ENCODE measurements around the gene PBX4.

PBX4 gene

DNA sequence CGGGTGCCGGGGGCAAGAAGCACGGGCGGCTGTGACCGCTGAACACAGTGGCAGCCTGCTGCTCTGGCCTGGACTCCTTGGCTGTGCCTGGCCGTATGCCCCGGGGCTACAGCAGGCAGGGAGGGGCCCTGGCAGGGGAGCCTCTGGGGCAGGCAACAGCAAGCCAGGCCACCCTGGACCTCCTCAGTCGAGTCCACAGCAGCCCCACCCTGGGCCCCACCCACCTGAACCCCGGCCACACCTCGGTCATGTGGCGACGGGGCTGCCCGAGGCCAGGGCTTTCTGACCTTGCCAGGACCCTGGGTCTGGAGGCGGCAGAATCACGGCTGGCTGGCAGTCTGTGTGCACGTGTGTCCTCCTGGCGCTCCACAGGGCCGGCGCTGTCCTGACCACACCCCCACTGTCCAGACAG is 71.7 kb downstream of the PBX4 start:
- no peak overlapping the region for H3K4me2 ChIP-seq

DNA sequence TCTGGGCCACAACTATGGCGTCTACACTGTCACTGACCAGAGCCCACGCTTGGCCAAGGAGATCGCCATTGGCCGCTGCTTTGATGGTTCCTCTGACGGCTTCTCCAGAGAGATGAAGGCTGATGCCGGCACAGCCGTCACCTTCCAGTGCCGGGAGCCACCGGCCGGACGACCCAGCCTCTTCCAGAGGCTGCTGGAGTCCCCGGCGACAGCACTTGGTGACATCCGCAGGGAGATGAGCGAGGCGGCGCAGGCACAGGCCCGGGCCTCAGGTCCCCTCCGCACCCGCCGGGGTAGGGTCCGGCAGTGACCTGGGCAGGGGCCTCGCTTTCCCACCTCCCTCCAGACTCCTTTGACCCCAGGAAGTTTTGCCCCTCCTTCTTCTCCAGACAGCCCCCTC is 72.8 kb downstream of the PBX4 start:
- peaks cover 0 to 18% (median 0%) of the 10 kb centered on the region in 11 experiments; a peak in 5 of 22 replicates for H3K9me3 ChIP-seq (replicated peaks in 1 of 11)
- no peaks in the 10 kb centered on the region; a peak in 1 of 22 replicates for H3K27me3 ChIP-seq
- H3K36me3 ChIP-seq, result peaks cover 0 to 11% (median 0%) of the 10 kb centered on the region in 11 experiments; a peak in 1 of 22 replicates
- TF ChIP-seq Cebpa-rat (IDR thresholded peaks at IDR 0.05), result no peak
- no peaks in the 10 kb centered on the region for H4K20me1 ChIP-seq
- H3K9ac ChIP-seq, result no peak overlapping the region
- peaks cover 13 to 33% (median 20%) of the 10 kb centered on the region in 10 experiments; a peak in 19 of 20 replicates for H3K4me1 ChIP-seq
- H3K27ac ChIP-seq, result no peak overlapping the region
- H3K4me3 ChIP-seq, result no peak overlapping the region
- H3K4me2 ChIP-seq, result no peak overlapping the region

More for the DNA sequence above, 71.7 kb downstream of the PBX4 start:
- Histone ChIP-seq H3K9me3 (replicated peaks in 1 of 11) (peaks cover 0 to 13% (median 0%) of the 10 kb centered on the region in 11 experiments; a peak in 4 of 22 replicates), H3K4me1 (peaks cover 15 to 28% (median 20%) of the 10 kb centered on the region in 10 experiments), H3K9ac (no peak overlapping the region), H4K20me1 (no peaks in the 10 kb centered on the region), H3K27me3 (no peaks in the 10 kb centered on the region), H3K27ac (no peak overlapping the region), H3K36me3 (peaks cover 0 to 11% (median 0%) of the 10 kb centered on the region in 11 experiments; a peak in 1 of 22 replicates), H3K4me3 (no peak overlapping the region)
- TF ChIP-seq Cebpa-rat (IDR thresholded peaks at IDR 0.05), result no peak

DNA sequence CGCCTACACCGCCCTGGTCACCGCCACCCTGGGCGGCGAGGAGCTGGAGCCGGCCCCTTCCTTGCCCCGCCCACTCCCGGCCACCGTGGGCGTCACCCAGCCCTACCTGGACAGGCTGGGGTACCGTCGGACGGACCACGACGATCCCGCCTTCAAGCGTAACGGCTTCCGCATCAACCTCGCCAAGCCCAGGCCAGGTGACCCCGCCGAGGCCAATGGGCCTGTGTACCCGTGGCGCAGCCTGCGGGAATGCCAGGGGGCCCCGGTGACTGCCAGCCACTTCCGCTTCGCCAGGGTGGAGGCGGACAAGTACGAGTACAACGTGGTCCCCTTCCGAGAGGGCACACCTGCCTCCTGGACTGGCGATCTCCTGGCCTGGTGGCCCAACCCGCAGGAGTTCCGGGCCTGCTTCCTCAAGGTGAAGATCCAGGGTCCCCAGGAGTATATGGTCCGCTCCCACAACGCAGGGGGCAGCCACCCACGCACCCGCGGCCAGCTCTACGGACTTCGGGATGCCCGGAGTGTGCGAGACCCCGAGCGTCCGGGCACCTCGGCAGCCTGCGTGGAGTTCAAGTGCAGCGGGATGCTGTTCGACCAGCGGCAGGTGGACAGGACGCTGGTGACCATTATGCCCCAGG is 73.4 kb downstream of the PBX4 start:
- Histone ChIP-seq H4K20me1 (no peaks in the 10 kb centered on the region), H3K36me3 (peaks cover 0 to 11% (median 0%) of the 10 kb centered on the region in 11 experiments; a peak in 1 of 22 replicates), H3K9ac (no peak overlapping the region), H3K4me1 (peaks cover 13 to 33% (median 20%) of the 10 kb centered on the region in 10 experiments; a peak in 19 of 20 replicates), H3K4me2 (no peak overlapping the region), H3K4me3 (no peak overlapping the region), H3K9me3 (replicated peaks in 1 of 11) (peaks cover 0 to 21% (median 0%) of the 10 kb centered on the region in 11 experiments; a peak in 5 of 22 replicates), H3K27me3 (peaks cover 0 to 2% (median under 1%) of the 10 kb centered on the region in 11 experiments; a peak in 12 of 22 replicates), H3K27ac (no peak overlapping the region)
- no peak for TF ChIP-seq Cebpa-rat (IDR thresholded peaks at IDR 0.05)

DNA sequence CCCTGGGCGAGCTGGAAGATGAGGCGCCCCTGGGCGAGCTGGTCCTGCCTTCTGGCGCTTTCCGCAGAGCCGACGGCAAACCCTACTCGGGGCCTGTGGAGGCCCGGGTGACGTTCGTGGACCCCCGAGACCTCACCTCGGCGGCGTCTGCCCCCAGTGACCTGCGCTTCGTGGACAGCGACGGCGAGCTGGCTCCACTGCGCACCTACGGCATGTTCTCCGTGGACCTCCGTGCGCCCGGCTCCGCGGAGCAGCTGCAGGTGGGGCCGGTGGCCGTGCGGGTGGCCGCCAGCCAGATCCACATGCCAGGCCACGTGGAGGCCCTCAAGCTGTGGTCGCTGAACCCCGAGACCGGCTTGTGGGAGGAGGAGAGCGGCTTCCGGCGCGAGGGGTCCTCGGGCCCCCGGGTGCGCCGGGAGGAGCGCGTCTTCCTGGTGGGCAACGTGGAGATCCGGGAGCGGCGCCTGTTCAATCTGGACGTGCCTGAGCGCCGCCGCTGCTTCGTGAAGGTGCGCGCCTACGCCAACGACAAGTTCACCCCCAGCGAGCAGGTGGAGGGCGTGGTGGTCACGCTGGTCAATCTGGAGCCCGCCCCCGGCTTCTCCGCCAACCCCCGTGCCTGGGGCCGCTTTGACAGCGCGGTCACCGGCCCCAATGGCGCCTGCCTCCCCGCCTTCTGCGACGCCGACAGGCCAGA is 74.1 kb downstream of the PBX4 start:
- H3K4me2 ChIP-seq, result no peak overlapping the region
- peaks cover 0 to 9% (median 8%) of the 10 kb centered on the region in 11 experiments; a peak in 17 of 22 replicates for H3K27me3 ChIP-seq
- peaks cover 0 to 24% (median 0%) of the 10 kb centered on the region in 11 experiments; a peak in 5 of 22 replicates for H3K9me3 ChIP-seq (replicated peaks in 1 of 11)
- no peaks in the 10 kb centered on the region for H4K20me1 ChIP-seq
- peaks cover 0 to 11% (median 0%) of the 10 kb centered on the region in 11 experiments; a peak in 1 of 22 replicates for H3K36me3 ChIP-seq
- peak overlapping the region in 1 of 11 experiments; percentile 76; a peak in 1 of 22 replicates for H3K27ac ChIP-seq
- H3K4me1 ChIP-seq, result peaks cover 13 to 33% (median 20%) of the 10 kb centered on the region in 10 experiments; a peak in 19 of 20 replicates
- H3K9ac ChIP-seq, result no peak overlapping the region
- TF ChIP-seq Cebpa-rat (IDR thresholded peaks at IDR 0.05), result no peak
- no peak overlapping the region for H3K4me3 ChIP-seq

DNA sequence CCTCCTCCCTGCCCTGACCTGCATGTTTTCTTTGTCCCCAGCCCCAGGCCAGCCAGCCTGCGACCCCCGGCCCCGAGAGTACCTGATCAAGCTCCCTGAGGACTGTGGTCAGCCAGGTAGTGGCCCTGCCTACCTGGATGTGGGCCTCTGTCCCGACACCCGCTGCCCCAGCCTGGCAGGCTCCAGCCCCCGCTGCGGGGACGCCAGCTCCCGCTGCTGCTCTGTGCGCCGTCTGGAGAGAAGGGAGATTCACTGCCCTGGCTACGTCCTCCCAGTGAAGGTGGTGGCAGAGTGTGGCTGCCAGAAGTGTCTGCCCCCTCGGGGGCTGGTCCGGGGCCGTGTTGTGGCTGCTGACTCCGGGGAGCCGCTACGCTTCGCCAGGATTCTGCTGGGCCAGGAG is 74.8 kb downstream of the PBX4 start:
- Histone ChIP-seq H3K36me3 (peaks cover 0 to 11% (median 0%) of the 10 kb centered on the region in 11 experiments; a peak in 1 of 22 replicates), H3K4me2 (peak overlapping the region in 4 of 11 experiments; percentile 62 to 80 (median 74); a peak in 4 of 22 replicates), H3K9me3 (replicated peaks in 1 of 11) (peaks cover 0 to 24% (median 0%) of the 10 kb centered on the region in 11 experiments; a peak in 5 of 22 replicates), H3K9ac (peak overlapping the region in 1 of 11 experiments; percentile 23; a peak in 1 of 22 replicates), H3K4me1 (peaks cover 14 to 32% (median 23%) of the 10 kb centered on the region in 10 experiments; a peak in 19 of 20 replicates), H3K27ac (peak overlapping the region in 7 of 11 experiments; percentile 45 to 76 (median 62); a peak in 10 of 22 replicates), H3K4me3 (no peak overlapping the region), H3K27me3 (peaks cover 6 to 17% (median 15%) of the 10 kb centered on the region in 11 experiments), H4K20me1 (no peaks in the 10 kb centered on the region)
- TF ChIP-seq Cebpa-rat (IDR thresholded peaks at IDR 0.05), result no peak

DNA sequence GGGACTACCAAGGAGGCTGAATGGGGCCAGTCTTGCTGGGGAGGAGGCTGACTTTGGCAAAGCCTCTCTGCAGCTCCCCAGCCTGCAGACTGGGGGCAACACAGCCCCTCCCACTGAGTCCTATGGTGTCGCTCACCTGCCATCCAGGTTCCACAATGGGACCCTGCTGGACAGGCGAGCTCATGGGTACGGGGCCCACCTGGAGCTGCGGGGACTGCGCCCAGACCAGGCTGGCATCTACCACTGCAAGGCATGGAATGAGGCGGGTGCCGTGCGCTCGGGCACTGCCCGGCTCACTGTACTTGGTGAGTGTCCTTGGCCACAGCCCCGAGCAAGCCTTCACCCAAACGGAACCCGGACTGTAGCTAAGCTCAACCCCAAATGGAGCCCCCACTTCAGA is 75.4 kb downstream of the PBX4 start:
- Histone ChIP-seq H3K36me3 (peaks cover 0 to 11% (median 0%) of the 10 kb centered on the region in 11 experiments; a peak in 1 of 22 replicates), H3K4me3 (0 out of 20 replicates have a peak overlapping the region, but pooled peaks of 1 of the 10 experiments have one; percentile 29), H3K27ac (peak overlapping the region in 9 of 11 experiments; percentile 35 to 76 (median 57); a peak in 15 of 22 replicates)

DNA sequence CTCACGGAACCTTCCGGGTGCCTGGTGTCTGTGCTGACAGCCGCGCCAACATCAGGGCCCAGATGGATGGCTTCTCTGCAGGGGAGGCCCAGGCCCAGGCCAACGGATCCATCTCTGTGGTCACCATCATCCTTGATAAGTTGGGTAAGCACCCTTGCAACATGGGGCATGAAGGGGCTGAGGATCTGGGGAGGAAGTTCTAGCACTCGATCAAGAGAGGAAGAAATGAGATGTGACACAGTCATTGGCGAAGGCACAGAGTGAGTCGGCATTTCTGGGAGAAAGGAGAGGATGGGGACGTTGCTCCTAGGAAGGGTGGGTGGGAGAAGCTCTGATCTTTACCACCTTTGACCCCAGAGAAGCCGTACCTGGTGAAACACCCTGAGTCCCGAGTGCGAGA is 76.0 kb downstream of the PBX4 start:
- peak overlapping the region in 10 of 11 experiments; percentile 25 to 80 (median 62); a peak in 18 of 22 replicates for H3K4me2 ChIP-seq

More for the DNA sequence above, 75.4 kb downstream of the PBX4 start:
- no peak for TF ChIP-seq Cebpa-rat (IDR thresholded peaks at IDR 0.05)
- Histone ChIP-seq H3K27me3 (peaks cover 11 to 22% (median 21%) of the 10 kb centered on the region in 11 experiments), H3K4me1 (peaks cover 18 to 37% (median 28%) of the 10 kb centered on the region in 10 experiments; a peak in 19 of 20 replicates), H3K4me2 (peak overlapping the region in 9 of 11 experiments; percentile 25 to 80 (median 63); a peak in 15 of 22 replicates), H4K20me1 (peaks cover 0 to 3% (median 0%) of the 10 kb centered on the region in 11 experiments; a peak in 3 of 22 replicates), H3K9me3 (replicated peaks in 1 of 11) (peaks cover 0 to 24% (median 0%) of the 10 kb centered on the region in 11 experiments; a peak in 5 of 22 replicates), H3K9ac (peak overlapping the region in 3 of 11 experiments; percentile 23 to 48 (median 42); a peak in 6 of 22 replicates)

More for the DNA sequence above, 76.0 kb downstream of the PBX4 start:
- Histone ChIP-seq H3K9ac (peak overlapping the region in 4 of 11 experiments; percentile 24 to 48 (median 38); a peak in 6 of 22 replicates), H3K36me3 (peaks cover 0 to 11% (median 0%) of the 10 kb centered on the region in 11 experiments; a peak in 1 of 22 replicates), H3K4me1 (peaks cover 18 to 43% (median 30%) of the 10 kb centered on the region in 10 experiments; a peak in 19 of 20 replicates), H3K27me3 (peaks cover 17 to 28% (median 27%) of the 10 kb centered on the region in 11 experiments), H3K4me3 (0 out of 20 replicates have a peak overlapping the region, but pooled peaks of 1 of the 10 experiments have one; percentile 29), H3K27ac (peak overlapping the region in 9 of 11 experiments; percentile 35 to 76 (median 57); a peak in 15 of 22 replicates), H3K9me3 (replicated peaks in 1 of 11) (peaks cover 0 to 24% (median 0%) of the 10 kb centered on the region in 11 experiments; a peak in 5 of 22 replicates), H4K20me1 (peaks cover 0 to 9% (median 0%) of the 10 kb centered on the region in 11 experiments; a peak in 3 of 22 replicates)
- 0 out of 22 replicates have a peak, but pooled peaks of 2 of the 11 experiments have one; percentile 23 to 28 for TF ChIP-seq Cebpa-rat (IDR thresholded peaks at IDR 0.05)
